T-cell (primary cell): ENCODE measurements around the gene PGAM1. TPM values are rescaled to one million over a fixed set of nuclear protein-coding genes. Genes with fewer than 3 reads are reported as not detected.

Experiments used
- ATAC-seq, 4 experiments: fragments of 200-7000 bp in 3 of 4; fragments of 150-1000 bp in 1 of 4; cut with Tn5 transposase; replicated peaks in 1 of 4; 1 replicate in 3 of 4; 2 replicates in 1 of 4; pipeline ENCODE4 v1.10.0; 2021; ENCODE audit warnings: moderate library complexity in 3 of 4, mild to moderate bottlenecking in 2 of 4, moderate number of reproducible peaks in 1 of 4
- CTCF ChIA-PET, 2 donors: fragments of 300-600 bp; sonication (Branson Sonifier 250); formaldehyde crosslinking; loops; one replicate each; lab custom pipeline; 2022; ENCODE audit warnings: antibody characterized with exemption in 2 of 2; lab: Charles Lee
- POLR2A ChIA-PET, 2 donors: fragments of 300-600 bp; sonication (Branson Sonifier 250); formaldehyde crosslinking; loops; one replicate each; lab custom pipeline; 2022; ENCODE audit warnings: antibody characterized with exemption in 2 of 2; lab: Charles Lee
- DNase-seq, 35 experiments: peaks; one replicate each; pipeline versions ENCODE4 v3.0.0 to v3.0.0-alpha.2; 2013 to 2023
- H3K27ac ChIP-seq: one replicate; pipeline ENCODE4 v1.5.1; 2013; ENCODE audit warnings: low read length
- H3K27me3 ChIP-seq, 2 experiments: replicated peaks in 1 of 2; 1 replicate in 1 of 2; 2 replicates in 1 of 2; pipeline versions ENCODE4 v1.6.1 to v1.7.0; 2013; ENCODE audit warnings: low read length in 1 of 2, mixed read lengths in 1 of 2; ENCODE audit not compliant: control insufficient read depth in 2 of 2, insufficient read depth in 2 of 2; ENCODE audit errors: extremely low read depth in 1 of 2
- H3K36me3 ChIP-seq, 2 donors: 1 replicate in 1 of 2; 2 replicates in 1 of 2; pipeline versions ENCODE4 v1.6.1 to v1.7.0; 2013; ENCODE audit warnings: low read length in 1 of 2; ENCODE audit not compliant: control insufficient read depth in 2 of 2, insufficient read depth in 1 of 2; ENCODE audit errors: extremely low read depth in 1 of 2
- H3K4me1 ChIP-seq, 2 experiments: 1 replicate in 1 of 2; 2 replicates in 1 of 2; pipeline versions ENCODE4 v1.6.1 to v1.7.0; 2013; ENCODE audit warnings: low read length in 2 of 2, mixed read lengths in 1 of 2; ENCODE audit not compliant: insufficient read depth in 2 of 2, control insufficient read depth in 1 of 2; ENCODE audit errors: extremely low read depth in 1 of 2
- H3K4me3 ChIP-seq, 2 donors: 1 replicate in 1 of 2; 2 replicates in 1 of 2; pipeline versions ENCODE4 v1.5.1 to v1.7.0; 2013; ENCODE audit warnings: mild to moderate bottlenecking in 2 of 2, low read length in 1 of 2, moderate library complexity in 1 of 2; ENCODE audit not compliant: control insufficient read depth in 1 of 2; ENCODE audit errors: extremely low read depth in 1 of 2
- H3K9me3 ChIP-seq: 2 replicates; pipeline ENCODE4 v1.7.0; 2013
- H3K27ac Mint-ChIP-seq, 2 donors: one replicate each; pipeline ENCODE4 v1.8.0; 2020 to 2021; ENCODE audit warnings: mild to moderate bottlenecking in 2 of 2, mixed read lengths in 2 of 2
- H3K27me3 Mint-ChIP-seq, 2 donors: one replicate each; pipeline ENCODE4 v1.8.0; 2021 to 2022; ENCODE audit warnings: mixed read lengths in 2 of 2
- H3K36me3 Mint-ChIP-seq: one replicate; pipeline ENCODE4 v1.8.0; 2021; ENCODE audit warnings: mixed read lengths
- H3K4me1 Mint-ChIP-seq, 3 donors: one replicate each; pipeline ENCODE4 v1.8.0; 2020 to 2022; ENCODE audit warnings: mixed read lengths in 3 of 3, mild to moderate bottlenecking in 1 of 3
- H3K4me3 Mint-ChIP-seq, 3 donors: one replicate each; pipeline ENCODE4 v1.8.0; 2020 to 2022; ENCODE audit warnings: mild to moderate bottlenecking in 3 of 3, mixed read lengths in 3 of 3, moderate library complexity in 3 of 3
- H3K9me3 Mint-ChIP-seq, 3 donors: one replicate each; pipeline ENCODE4 v1.8.0; 2020 to 2022; ENCODE audit warnings: mixed read lengths in 3 of 3
- WGBS: methylation state at CpG from one replicate; pipeline ENCODE4 v1.1.5; 2013; ENCODE audit warnings: missing lambda C conversion rate; ENCODE audit not compliant: insufficient coverage; 5-methylcytosine and 5-hydroxymethylcytosine counted together
- total RNA-seq, 35 experiments: library from RNA in 6 of 35; stranded (reverse) in 6 of 35; fragments of 120-200 nt in 1 of 35; gene quantifications; one replicate each; pipeline versions ENCODE4 v1.2.1 to v1.2.4 and lab custom pipeline; 2013 to 2026

The PGAM1 gene
- total RNA-seq, 5 donors from 2014 or later (not counting 1 experiment from before 2014, with no cell fraction given): 66.3 to 108 (median 94.8) TPM

DNA sequence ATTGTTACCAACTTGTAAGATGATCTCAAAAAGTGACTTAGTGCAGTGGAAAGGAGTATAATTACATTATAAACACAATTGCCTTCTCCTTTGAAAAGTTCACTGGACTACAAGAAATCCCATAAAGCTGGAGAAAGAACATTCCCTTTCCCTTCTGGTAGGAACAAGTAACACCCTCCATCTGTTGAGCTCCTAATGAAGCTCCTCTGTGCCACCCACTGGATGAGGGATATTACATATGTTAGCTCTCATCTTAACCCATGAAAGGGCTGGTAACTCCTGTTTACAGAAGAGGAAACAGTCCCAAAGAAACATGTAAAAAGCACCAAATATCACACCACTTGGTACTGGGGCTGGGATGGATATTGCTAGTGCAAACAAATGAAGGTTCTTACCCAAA, 8.1 kb downstream of the PGAM1 start:
- peaks cover 27% of the 10 kb centered on the region for H3K36me3 Mint-ChIP-seq
- POLR2A ChIA-PET: no interaction called here

DNA sequence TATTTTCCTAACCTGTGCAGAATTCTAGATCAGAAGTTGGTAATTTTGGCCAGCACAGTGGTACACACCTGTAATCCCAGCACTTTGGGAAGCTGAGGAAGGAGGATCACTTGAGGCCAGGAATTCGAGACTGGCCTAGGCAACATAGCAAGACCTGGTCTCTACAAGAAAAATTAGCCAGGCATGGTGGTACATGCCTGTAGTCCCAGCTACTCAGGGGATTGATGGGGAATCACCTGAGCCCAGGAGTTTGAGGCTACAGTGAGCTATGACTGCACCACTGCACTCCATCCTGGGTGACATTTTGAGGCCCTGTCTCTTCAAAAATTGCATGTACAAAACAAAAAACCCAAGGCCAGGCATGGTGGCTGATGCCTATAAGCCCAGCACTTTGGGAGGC, 8.6 kb downstream of the PGAM1 start:
- ChIA-PET POLR2A (interaction anchor here in 1 of 2 donors (0.5 kb wide), 1 partner anchor 151 kb away, joined by 4 read pairs; no protein-coding TSS in a partner anchor), CTCF (interaction anchor here (0.6 kb wide), 2 partner anchors 27 to 30 kb away, joined by 3 to 4 read pairs; no protein-coding TSS in a partner anchor)
- H3K27me3 Mint-ChIP-seq: no peaks in the 10 kb centered on the region
- Histone ChIP-seq H3K27ac (no peak overlapping the region), H3K27me3 (no peaks in the 10 kb centered on the region), H3K36me3 (peaks cover 18 to 84% of the 10 kb centered on the region in 2 donors), H3K4me3 (no peak overlapping the region), H3K4me1 (no peaks in the 10 kb centered on the region), H3K9me3 (no peaks in the 10 kb centered on the region)
- H3K27ac Mint-ChIP-seq: peak overlapping the region in 1 of 2 donors; percentile 48
- H3K9me3 Mint-ChIP-seq: no peaks in the 10 kb centered on the region
- ATAC-seq (no peak), DNase-seq (no peak)
- H3K4me1 Mint-ChIP-seq: peaks cover 0 to 2% (median 2%) of the 10 kb centered on the region in 3 donors
- WGBS: 89% methylated on average over 1 of the region's 1 CpG
- H3K4me3 Mint-ChIP-seq: no peak overlapping the region
- H3K36me3 Mint-ChIP-seq: peaks cover 28% of the 10 kb centered on the region

More for the DNA sequence above, 8.1 kb downstream of the PGAM1 start:
- Histone ChIP-seq H3K9me3 (no peaks in the 10 kb centered on the region), H3K27me3 (no peaks in the 10 kb centered on the region), H3K4me1 (peaks cover 0 to 3% of the 10 kb centered on the region in 2 experiments), H3K36me3 (peaks cover 18 to 84% of the 10 kb centered on the region in 2 donors), H3K4me3 (no peak overlapping the region), H3K27ac (no peak overlapping the region)
- ATAC-seq: no peak
- DNase-seq: no peak
- no peaks in the 10 kb centered on the region for H3K27me3 Mint-ChIP-seq
- H3K4me1 Mint-ChIP-seq: peaks cover 0 to 8% (median 7%) of the 10 kb centered on the region in 3 donors
- H3K27ac Mint-ChIP-seq: peak overlapping the region in 1 of 2 donors; percentile 48
- H3K9me3 Mint-ChIP-seq: no peaks in the 10 kb centered on the region
- no peak overlapping the region for H3K4me3 Mint-ChIP-seq
- CTCF ChIA-PET: interaction anchor here (0.6 kb wide), 3 partner anchors 30 to 1419 kb away, joined by 4 to 8 read pairs (median 4); no protein-coding TSS in a partner anchor

DNA sequence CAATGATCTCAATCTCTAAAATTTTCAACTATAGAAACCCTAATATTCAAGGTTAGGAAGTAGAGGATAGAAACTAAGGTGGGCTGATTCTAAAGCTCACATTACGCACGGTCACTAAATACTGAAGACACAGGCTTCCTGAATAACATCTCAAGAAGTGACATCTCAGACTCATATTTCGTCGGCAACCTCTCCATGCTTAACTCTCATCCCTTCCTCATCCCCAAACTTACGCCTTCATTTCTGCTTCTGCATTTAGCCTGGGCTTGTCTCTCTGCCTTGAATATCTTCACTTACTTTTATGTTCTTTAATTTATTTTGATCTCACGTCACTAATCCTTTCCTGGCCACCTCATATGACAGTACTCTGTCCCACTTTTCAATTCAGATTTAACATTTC, 9.2 kb downstream of the PGAM1 start:
- no peaks in the 10 kb centered on the region for H3K9me3 Mint-ChIP-seq
- no peak for DNase-seq
- peaks cover 18 to 78% of the 10 kb centered on the region in 2 donors for H3K36me3 ChIP-seq
- no peaks in the 10 kb centered on the region for H3K27me3 ChIP-seq
- no peak overlapping the region for H3K27ac Mint-ChIP-seq
- POLR2A ChIA-PET: no interaction called here
- 95% methylated on average over 5 of the region's 6 CpGs for WGBS
- H3K27ac ChIP-seq: no peak overlapping the region
- H3K4me3 Mint-ChIP-seq: no peak overlapping the region
- H3K27me3 Mint-ChIP-seq: no peaks in the 10 kb centered on the region
- H3K9me3 ChIP-seq: no peaks in the 10 kb centered on the region
- peaks cover 0 to 2% (median 1%) of the 10 kb centered on the region in 3 donors for H3K4me1 Mint-ChIP-seq
- CTCF ChIA-PET: interaction anchor here in 1 of 2 donors (0.6 kb wide), 1 partner anchor 26 kb away, joined by 3 read pairs; no protein-coding TSS in a partner anchor
- H3K36me3 Mint-ChIP-seq: peaks cover 28% of the 10 kb centered on the region
- no peak overlapping the region for H3K4me3 ChIP-seq
- no peaks in the 10 kb centered on the region for H3K4me1 ChIP-seq
- no peak for ATAC-seq

DNA sequence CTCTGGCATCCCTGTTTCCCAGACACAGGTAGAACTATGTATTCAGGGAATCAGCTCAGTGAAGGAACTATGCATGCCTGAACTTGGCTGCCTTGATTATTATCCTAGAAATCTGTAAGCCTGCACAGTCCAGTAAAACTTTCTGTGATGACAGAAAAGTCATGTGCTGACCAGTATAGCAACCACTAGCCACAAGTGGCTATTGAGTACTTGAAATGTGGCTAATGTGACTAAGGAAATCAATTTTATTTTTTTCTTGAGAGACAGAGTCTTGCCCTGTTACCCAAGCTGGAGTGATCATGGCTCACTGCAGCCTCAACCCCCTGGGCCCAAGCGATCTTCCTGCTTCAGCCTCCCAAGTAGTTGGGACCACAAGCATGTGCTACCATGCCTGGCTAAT, 16.3 kb downstream of the PGAM1 start:
- H3K4me3 Mint-ChIP-seq: no peak overlapping the region
- Histone ChIP-seq H3K9me3 (no peaks in the 10 kb centered on the region), H3K27me3 (no peaks in the 10 kb centered on the region), H3K4me3 (no peak overlapping the region), H3K27ac (no peak overlapping the region), H3K36me3 (peaks cover 0 to 40% of the 10 kb centered on the region in 2 donors), H3K4me1 (peaks cover 8 to 16% of the 10 kb centered on the region in 2 experiments)
- no peak overlapping the region for H3K27ac Mint-ChIP-seq
- H3K27me3 Mint-ChIP-seq: no peaks in the 10 kb centered on the region
- no peaks in the 10 kb centered on the region for H3K9me3 Mint-ChIP-seq
- no peak for DNase-seq
- ChIA-PET POLR2A (interaction anchor here in 1 of 2 donors (0.7 kb wide), 1 partner anchor 124 kb away, joined by 4 read pairs; no protein-coding TSS in a partner anchor), CTCF (interaction anchor here (0.7 to 0.9 kb wide), 2 partner anchors 28 to 108 kb away, joined by 3 to 4 read pairs; no protein-coding TSS in a partner anchor)
- no peak for ATAC-seq
- H3K4me1 Mint-ChIP-seq: peaks cover 20 to 33% (median 33%) of the 10 kb centered on the region in 3 donors
- H3K36me3 Mint-ChIP-seq: peaks cover 15% of the 10 kb centered on the region
- WGBS: 100% methylated on average over 1 of the region's 1 CpG

DNA sequence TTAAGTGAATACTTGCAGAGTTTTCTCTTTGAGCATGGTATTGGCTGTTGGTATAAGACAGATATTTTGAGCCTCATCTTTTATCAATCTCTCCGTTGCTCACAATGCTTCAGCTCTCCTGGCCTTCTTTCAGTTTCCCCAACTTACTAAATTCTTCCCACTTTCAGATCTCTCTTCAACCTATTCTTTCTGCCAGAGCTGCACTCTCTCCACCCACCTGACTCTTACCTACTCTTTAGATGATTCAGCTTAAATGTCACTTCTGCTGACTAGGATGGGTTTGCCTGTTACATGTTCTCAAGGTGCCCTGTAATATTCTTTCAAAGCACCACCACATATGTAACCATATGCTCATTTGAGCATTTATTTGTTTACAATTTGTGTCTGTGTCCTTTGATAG, 18.2 kb downstream of the PGAM1 start:
- Mint-ChIP-seq H3K36me3 (peaks cover 15% of the 10 kb centered on the region), H3K27ac (peak overlapping the region in 1 of 2 donors; percentile 56), H3K4me3 (peak overlapping the region; percentile 98 to 99 (median 98)), H3K9me3 (no peaks in the 10 kb centered on the region), H3K27me3 (no peaks in the 10 kb centered on the region), H3K4me1 (peaks cover 30 to 47% (median 47%) of the 10 kb centered on the region in 3 donors)
- Histone ChIP-seq H3K4me1 (peaks cover 8 to 19% of the 10 kb centered on the region in 2 experiments), H3K27me3 (no peaks in the 10 kb centered on the region), H3K4me3 (no peak overlapping the region), H3K36me3 (peaks cover 0 to 23% of the 10 kb centered on the region in 2 donors), H3K9me3 (no peaks in the 10 kb centered on the region), H3K27ac (no peak overlapping the region)
- ChIA-PET POLR2A (interaction anchor here in 1 of 2 donors (0.6 to 0.7 kb wide), 2 partner anchors 23 to 61 kb away, joined by 3 to 7 read pairs; no protein-coding TSS in a partner anchor), CTCF (interaction anchor here in 1 of 2 donors (1.7 kb wide), 1 partner anchor 14 kb away, joined by 4 read pairs; no protein-coding TSS in a partner anchor)
- no peak for DNase-seq
- no peak for ATAC-seq
- no CpG with 5 or more reads among the region's 1 CpG for WGBS

DNA sequence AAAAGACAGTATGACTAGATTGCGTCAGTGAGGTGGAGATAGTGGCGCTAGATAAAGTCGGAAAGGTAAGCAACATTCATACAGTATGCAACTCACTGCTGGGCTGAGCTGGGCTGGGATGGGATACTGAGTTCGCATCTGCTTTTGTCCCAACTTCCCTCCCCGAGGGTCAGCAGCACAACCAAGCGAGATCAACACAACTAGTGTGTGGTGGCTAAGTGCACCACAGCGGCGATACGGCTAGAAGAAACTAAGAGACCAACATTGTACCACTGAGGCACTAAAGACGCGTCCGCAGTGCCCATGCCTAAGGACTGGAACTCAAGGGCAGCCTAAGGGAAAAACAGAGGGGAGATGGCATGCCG, 19.3 kb downstream of the PGAM1 start:
- peaks cover 11% of the 10 kb centered on the region for H3K36me3 Mint-ChIP-seq
- H3K27me3 Mint-ChIP-seq: no peaks in the 10 kb centered on the region
- Histone ChIP-seq H3K9me3 (no peaks in the 10 kb centered on the region), H3K27ac (peak overlapping the region; percentile 8), H3K36me3 (peaks cover 0 to 20% of the 10 kb centered on the region in 2 donors), H3K4me1 (peaks cover 8 to 19% of the 10 kb centered on the region in 2 experiments), H3K4me3 (peak overlapping the region; percentile 72 to 88), H3K27me3 (no peaks in the 10 kb centered on the region)
- H3K27ac Mint-ChIP-seq: peak overlapping the region; percentile 91 to 94
- peak overlapping the region; percentile 98 to 99 (median 98) for H3K4me3 Mint-ChIP-seq
- DNase-seq: no peak
- no peak for ATAC-seq
- CTCF ChIA-PET: interaction anchor here (0.6 to 1.7 kb wide), 5 partner anchors 16 to 291 kb away, joined by 3 to 6 read pairs (median 4); partner anchors contain the start of gene ZFYVE27 (in 1 of the 2)
- peaks cover 33 to 50% (median 50%) of the 10 kb centered on the region in 3 donors for H3K4me1 Mint-ChIP-seq
- POLR2A ChIA-PET: interaction anchor here in 1 of 2 donors (0.8 to 1.0 kb wide), 2 partner anchors 9 to 44 kb away, joined by 3 to 4 read pairs; partner anchors contain the start of gene RRP12
- no peaks in the 10 kb centered on the region for H3K9me3 Mint-ChIP-seq
- WGBS: 0% methylated on average over 9 of the region's 13 CpGs
